CD14-positive monocyte (primary cell): ENCODE results near the gene ZCCHC4. TPM values are rescaled to one million over a fixed set of nuclear protein-coding genes. Genes with fewer than 3 reads are reported as not detected.

ENCODE experiments used
- DNase-seq, 3 donors: peaks; one replicate each; pipeline ENCODE4 v3.0.0-alpha.2; 2011 to 2022
- H2AFZ ChIP-seq: 2 replicates; pipeline ENCODE4 v1.6.0; 2012; ENCODE audit warnings: mild to moderate bottlenecking, low read depth, low read length, inconsistent platforms; ENCODE audit not compliant: insufficient read depth, poor library complexity, severe bottlenecking
- H3K27ac ChIP-seq, 2 donors: 1 replicate in 1 of 2; 2 replicates in 1 of 2; pipeline ENCODE4 v1.5.1; 2012 to 2013; ENCODE audit warnings: low read length in 2 of 2, control low read depth in 1 of 2, inconsistent platforms in 1 of 2, low read depth in 1 of 2, mild to moderate bottlenecking in 1 of 2
- H3K27me3 ChIP-seq, 2 donors: one replicate each; pipeline versions ENCODE4 v1.6.0 to v1.6.1; 2011 to 2013; ENCODE audit warnings: low read length in 2 of 2; ENCODE audit not compliant: control insufficient read depth in 2 of 2, insufficient read depth in 2 of 2
- H3K36me3 ChIP-seq, 2 donors: replicated peaks in 1 of 2; 1 replicate in 1 of 2; 2 replicates in 1 of 2; pipeline versions ENCODE4 v1.5.1 to v1.6.1; 2012 to 2013; ENCODE audit warnings: low read length in 2 of 2, control low read depth in 1 of 2, inconsistent platforms in 1 of 2, mild to moderate bottlenecking in 1 of 2; ENCODE audit not compliant: insufficient read depth in 2 of 2, control insufficient read depth in 1 of 2
- H3K4me1 ChIP-seq, 2 donors: 1 replicate in 1 of 2; 2 replicates in 1 of 2; pipeline versions ENCODE4 v1.5.1 to v1.6.1; 2012 to 2013; ENCODE audit warnings: low read length in 2 of 2, control low read depth in 1 of 2, inconsistent platforms in 1 of 2, mild to moderate bottlenecking in 1 of 2, moderate library complexity in 1 of 2; ENCODE audit not compliant: insufficient read depth in 2 of 2, control insufficient read depth in 1 of 2
- H3K4me2 ChIP-seq: replicated peaks from 2 replicates; pipeline ENCODE3; 2012; ENCODE audit warnings: low read length, moderate library complexity, mild to moderate bottlenecking; ENCODE audit not compliant: poor library complexity, severe bottlenecking; ENCODE audit errors: extremely low read depth
- H3K4me3 ChIP-seq, 3 experiments: fragments of 200-600 bp in 1 of 3; sonication (generic) in 1 of 3; replicated peaks in 1 of 3; 1 replicate in 2 of 3; 2 replicates in 1 of 3; pipeline ENCODE4 v1.5.1; 2011 to 2013; ENCODE audit warnings: low read length in 3 of 3, mild to moderate bottlenecking in 3 of 3, control low read depth in 2 of 3, low read depth in 2 of 3, inconsistent platforms in 1 of 3, moderate library complexity in 1 of 3
- H3K79me2 ChIP-seq: 2 replicates; pipeline ENCODE4 v1.6.0; 2012; ENCODE audit warnings: mild to moderate bottlenecking, control low read depth, inconsistent platforms, low read length, moderate library complexity; ENCODE audit not compliant: insufficient read depth
- H3K9ac ChIP-seq: 2 replicates; pipeline ENCODE4 v1.6.0; 2017; ENCODE audit warnings: low read length, mild to moderate bottlenecking; ENCODE audit not compliant: insufficient read depth, poor library complexity, severe bottlenecking
- H3K9me3 ChIP-seq, 2 donors: replicated peaks in 1 of 2; 1 replicate in 1 of 2; 2 replicates in 1 of 2; pipeline versions ENCODE4 v1.5.1 to v1.6.1; 2012 to 2013; ENCODE audit warnings: low read length in 2 of 2, control low read depth in 1 of 2; ENCODE audit not compliant: control insufficient read depth in 1 of 2, insufficient read depth in 1 of 2
- H4K20me1 ChIP-seq: 2 replicates; pipeline ENCODE4 v1.6.0; 2012; ENCODE audit warnings: mild to moderate bottlenecking, low read length, control low read depth, moderate library complexity; ENCODE audit not compliant: insufficient read depth
- H3K27ac Mint-ChIP-seq, 7 donors: one replicate each; pipeline ENCODE4 v1.8.0; 2020; ENCODE audit warnings: mild to moderate bottlenecking in 7 of 7, mixed read lengths in 7 of 7, moderate library complexity in 6 of 7, inconsistent platforms in 2 of 7
- H3K27me3 Mint-ChIP-seq, 3 donors: one replicate each; pipeline ENCODE4 v1.8.0; 2021 to 2022; ENCODE audit warnings: low read depth in 3 of 3, mild to moderate bottlenecking in 3 of 3, mixed read lengths in 3 of 3, moderate library complexity in 3 of 3, inconsistent platforms in 1 of 3
- H3K36me3 Mint-ChIP-seq, 2 donors: one replicate each; pipeline ENCODE4 v1.8.0; 2020; ENCODE audit warnings: mixed read lengths in 2 of 2, inconsistent platforms in 1 of 2, mild to moderate bottlenecking in 1 of 2
- H3K4me1 Mint-ChIP-seq: one replicate; pipeline ENCODE4 v1.8.0; 2020; ENCODE audit warnings: mild to moderate bottlenecking, mixed read lengths
- H3K4me3 Mint-ChIP-seq, 2 donors: one replicate each; pipeline ENCODE4 v1.8.0; 2020; ENCODE audit warnings: mild to moderate bottlenecking in 2 of 2, mixed read lengths in 2 of 2, moderate library complexity in 1 of 2
- H3K9me3 Mint-ChIP-seq, 7 donors: one replicate each; pipeline ENCODE4 v1.8.0; 2020 to 2022; ENCODE audit warnings: mixed read lengths in 7 of 7, mild to moderate bottlenecking in 6 of 7, moderate library complexity in 6 of 7, inconsistent platforms in 2 of 7
- CTCF ChIP-seq: fragments of 200-600 bp; IDR thresholded peaks from one replicate; pipeline ENCODE4 v1.8.0; 2022; ENCODE audit warnings: antibody characterized with exemption, mild to moderate bottlenecking
- WGBS: methylation state at CpG from one replicate; pipeline ENCODE4 v1.1.5; 2013; ENCODE audit warnings: missing lambda C conversion rate; ENCODE audit not compliant: insufficient coverage; 5-methylcytosine and 5-hydroxymethylcytosine counted together
- intact Hi-C, 2 donors: fragments of 100-400 bp; cut with micrococcal nuclease; formaldehyde crosslinking; loops; one replicate each; pipeline versions ENCODE4 v1.15.0 to v1.15.1; 2023
- polyA plus RNA-seq, 3 donors: library from polyadenylated mRNA; depleted of rRNA in 1 of 3; unstranded in 2 of 3; stranded (reverse) in 1 of 3; fragments of 300-500 nt in 2 of 3; fragments of >200 nt in 1 of 3; fragmentation: Illumina TruSeq in 2 of 3; gene quantifications; 1 replicate in 2 of 3; 2 replicates in 1 of 3; pipeline ENCODE4 v1.2.3, GENCODE V29; 2012 to 2021

Gene ZCCHC4
- polyA plus RNA-seq, 3 donors, result 1.6 to 3.5 (median 3.4) TPM

DNA sequence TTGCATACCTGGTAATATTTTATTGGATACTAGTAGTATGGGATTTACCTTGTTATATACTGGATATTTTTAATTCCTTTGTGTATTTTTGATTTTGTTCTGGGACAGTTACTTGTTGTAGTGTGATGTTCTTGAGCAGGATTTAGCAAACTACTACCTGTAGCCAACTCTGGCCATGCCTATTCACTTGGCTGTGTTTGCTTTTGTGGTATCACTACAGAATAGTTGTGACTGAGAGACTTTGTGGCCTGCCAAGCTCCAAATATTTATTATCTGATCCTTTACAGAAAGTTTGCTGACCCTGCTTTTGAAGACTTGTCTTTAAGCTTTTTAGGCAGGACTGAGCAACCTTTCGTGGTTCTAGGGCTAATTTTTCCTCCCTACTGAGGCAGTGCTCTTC is 17.8 kb downstream of the ZCCHC4 start:
- no peaks in the 10 kb centered on the region for H4K20me1 ChIP-seq
- H3K27me3 Mint-ChIP-seq, result peaks cover 0 to 4% (median 0%) of the 10 kb centered on the region in 3 donors
- H3K9ac ChIP-seq, result no peak overlapping the region
- WGBS, result no CpG with 5 or more reads among the region's 1 CpG
- intact Hi-C loops, result no loop called here
- H3K36me3 ChIP-seq, result peaks cover 10 to 22% of the 10 kb centered on the region in 2 donors
- H3K36me3 Mint-ChIP-seq, result peaks cover 16 to 17% of the 10 kb centered on the region in 2 donors
- no peak overlapping the region for H3K27ac Mint-ChIP-seq
- TF ChIP-seq CTCF, result no peak
- H3K27ac ChIP-seq, result peak overlapping the region in 1 of 2 donors; percentile 8
- no peaks in the 10 kb centered on the region for H3K9me3 ChIP-seq
- no peak overlapping the region for H2AFZ ChIP-seq
- H3K4me2 ChIP-seq, result no peak overlapping the region
- no peaks in the 10 kb centered on the region for H3K79me2 ChIP-seq
- no peak overlapping the region for H3K4me3 ChIP-seq
- no peaks in the 10 kb centered on the region for H3K27me3 ChIP-seq
- H3K9me3 Mint-ChIP-seq, result no peaks in the 10 kb centered on the region
- DNase-seq, result no peak
- H3K4me1 ChIP-seq, result peaks cover 0 to 12% of the 10 kb centered on the region in 2 donors
- no peak overlapping the region for H3K4me3 Mint-ChIP-seq
- peaks cover 11% of the 10 kb centered on the region for H3K4me1 Mint-ChIP-seq

DNA sequence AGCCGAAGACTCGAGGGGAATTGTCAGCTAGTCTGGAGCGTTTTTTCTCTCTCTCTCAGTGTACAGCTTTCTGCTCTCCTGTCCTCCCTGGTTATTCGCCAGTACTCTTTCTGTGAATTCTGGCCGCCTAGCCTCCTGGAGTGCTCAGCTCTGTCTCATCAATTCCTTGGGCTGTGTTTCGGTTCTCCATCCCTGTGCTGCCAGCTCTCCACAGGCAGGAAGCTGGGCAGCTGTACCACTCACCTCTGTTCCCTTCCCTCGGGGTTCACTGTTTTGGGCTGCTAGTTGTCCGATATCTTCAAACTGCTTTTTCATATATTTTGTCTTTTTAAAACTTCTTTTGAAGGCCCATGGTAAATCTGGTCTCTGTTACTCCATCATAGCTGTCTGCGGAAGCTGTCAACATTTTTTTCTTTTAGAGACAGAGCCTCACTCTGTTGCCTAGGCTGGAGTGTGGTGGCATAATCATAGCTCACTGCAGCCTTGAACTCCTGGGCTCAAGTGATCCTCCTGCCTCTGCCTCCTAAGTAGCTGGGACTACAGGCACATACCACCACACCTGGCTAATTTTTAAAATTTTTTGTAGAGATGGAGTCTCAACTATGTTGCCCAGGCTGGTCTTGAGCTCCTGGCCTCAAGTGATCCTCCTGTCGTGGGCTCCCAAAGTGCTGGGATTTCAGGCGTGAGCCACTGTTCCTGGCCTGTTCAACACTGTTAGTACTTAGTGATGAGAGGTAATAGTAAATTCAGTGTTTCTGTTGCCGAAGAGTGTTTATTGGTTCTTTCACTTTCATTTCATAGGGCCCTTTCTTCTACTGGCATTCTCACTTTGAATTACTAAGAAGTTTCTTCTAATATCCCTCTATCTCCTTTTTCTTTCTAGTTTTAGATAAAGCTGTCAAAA is 18.6 kb downstream of the ZCCHC4 start:
- Histone ChIP-seq H4K20me1 (no peaks in the 10 kb centered on the region), H3K9me3 (no peaks in the 10 kb centered on the region), H3K36me3 (peaks cover 14 to 29% of the 10 kb centered on the region in 2 donors), H3K4me3 (peak overlapping the region in 2 of 3 experiments; percentile 20 to 44), H3K27ac (peak overlapping the region in 1 of 2 donors; percentile 70), H3K4me2 (peak overlapping the region; percentile 46), H3K4me1 (peaks cover 0 to 12% of the 10 kb centered on the region in 2 donors), H3K27me3 (no peaks in the 10 kb centered on the region), H3K79me2 (no peaks in the 10 kb centered on the region), H2AFZ (peak overlapping the region; percentile 35), H3K9ac (peak overlapping the region; percentile 27)
- WGBS, result 55% methylated on average over 9 of the region's 12 CpGs
- intact Hi-C loops, result no loop called here
- peaks cover 11% of the 10 kb centered on the region for H3K4me1 Mint-ChIP-seq
- H3K9me3 Mint-ChIP-seq, result no peaks in the 10 kb centered on the region
- peak overlapping the region; percentile 68 to 80 for H3K4me3 Mint-ChIP-seq
- peak overlapping the region in 5 of 7 donors; percentile 17 to 91 (median 65) for H3K27ac Mint-ChIP-seq
- H3K36me3 Mint-ChIP-seq, result peaks cover 16 to 18% of the 10 kb centered on the region in 2 donors
- no peak for DNase-seq
- peaks cover 0 to 4% (median 0%) of the 10 kb centered on the region in 3 donors for H3K27me3 Mint-ChIP-seq
- no peak for TF ChIP-seq CTCF
